Activated T-cell treated with anti-CD3 and anti-CD28 coated beads, Interleukin-2, amount 50 U/mL, for 48 hours (primary cell): ENCODE results near the gene SDS.
A peak's percentile ranks its signal among the peaks of the same experiment; 100 is the strongest.
"Not testable (repeated sequence)": the region's sequence is repeated elsewhere in the genome, so short reads cannot be mapped to it uniquely, and the experiment has no call there.

Experiments used
- DNase-seq, 2 experiments: peaks; one replicate each; pipeline ENCODE4 v3.0.0-alpha.2; 2020

Gene SDS

GRCh38 chr12:113373969-113374368 is 29.7 kb downstream of the SDS start:
- no peak for DNase-seq

- no peak for DNase-seq
Measured at GRCh38 chr12:113373440-113373839, 30.2 kb downstream of the SDS start.

GRCh38 chr12:113372371-113372770 is 31.3 kb downstream of the SDS start:
- no peak for DNase-seq

GRCh38 chr12:113371808-113372207 is 31.9 kb downstream of the SDS start:
- no peak for DNase-seq

- DNase-seq: no peak
Measured at GRCh38 chr12:113370923-113371682, 32.6 kb downstream of the SDS start.

- no peak for DNase-seq
Measured at GRCh38 chr12:113369391-113369985, 34.2 kb downstream of the SDS start.

GRCh38 chr12:113368331-113368730 is 35.4 kb downstream of the SDS start:
- DNase-seq: no peak

- no peak for DNase-seq
Measured at GRCh38 chr12:113366827-113367226, 36.9 kb downstream of the SDS start.

- DNase-seq: no peak
Measured at GRCh38 chr12:113365639-113366395, 37.9 kb downstream of the SDS start.

- DNase-seq: no peak
Measured at GRCh38 chr12:113364698-113365097, 39.0 kb downstream of the SDS start.

- no peak for DNase-seq
Measured at GRCh38 chr12:113361574-113362370, 41.9 kb downstream of the SDS start.

GRCh38 chr12:113359939-113360748 is 43.5 kb downstream of the SDS start:
- peak in 1 of 2 experiments; percentile 32 for DNase-seq

GRCh38 chr12:113359133-113359938 is 44.4 kb downstream of the SDS start:
- DNase-seq: peak in 1 of 2 experiments; percentile 29

GRCh38 chr12:113358381-113359132 is 45.1 kb downstream of the SDS start, which contains the start of gene PLBD2:
Gene PLBD2 (plus strand): TSS chr12:113358587. CDS start chr12:113358601, 14 bp downstream.
- peak; percentile 94 to 95 for DNase-seq

GRCh38 chr12:113354192-113354591 is 49.5 kb downstream of the SDS start:
- not testable (repeated sequence) for DNase-seq

- no peak for DNase-seq
Measured at GRCh38 chr12:113351089-113351488, 52.6 kb downstream of the SDS start.

- DNase-seq: no peak
Measured at GRCh38 chr12:113348849-113349536, 54.7 kb downstream of the SDS start.

GRCh38 chr12:113347892-113348291 is 55.8 kb downstream of the SDS start:
- DNase-seq: no peak

- DNase-seq: no peak
Measured at GRCh38 chr12:113347107-113347506, 56.6 kb downstream of the SDS start.

- DNase-seq: no peak
Measured at GRCh38 chr12:113346353-113346752, 57.3 kb downstream of the SDS start.
